ENCODE measurements around the gene KAZALD1. TPM values are rescaled to one million over a fixed set of nuclear protein-coding genes. Genes with fewer than 3 reads are reported as not detected.

Gene KAZALD1
- total RNA-seq, 1 donor, result 26.4 TPM

DNA sequence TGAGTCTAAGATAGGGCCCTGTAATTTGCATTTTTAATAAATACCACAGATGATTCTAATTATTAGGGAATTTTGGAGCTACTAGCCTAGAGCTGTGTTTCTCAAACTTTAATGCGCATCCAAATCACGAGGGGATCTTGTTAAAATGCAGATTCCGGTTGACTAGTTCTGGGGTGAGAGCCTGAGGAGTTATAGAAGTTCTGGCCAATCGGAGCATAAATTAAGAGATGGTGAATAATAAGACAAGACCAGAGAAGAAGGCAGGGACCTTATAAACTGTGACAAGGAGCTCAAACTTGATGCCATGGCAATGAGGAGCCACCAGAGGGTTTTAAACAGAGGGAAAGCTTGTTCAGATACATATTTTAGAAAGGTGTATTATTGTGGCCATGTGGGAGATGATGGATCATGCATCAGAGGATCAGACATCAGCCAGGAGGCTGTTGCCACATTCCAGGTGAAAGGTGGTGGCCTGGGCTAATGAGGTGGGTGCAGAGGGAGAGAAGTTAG lies 39.6 kb downstream of the KAZALD1 start:
- Histone ChIP-seq H3K27ac (ENCODE audit: low read depth, low read length) (no peak overlapping the region), H3K79me2 (ENCODE audit: insufficient read depth, low read length) (no peaks in the 10 kb centered on the region), H2AFZ (ENCODE audit: low read length) (no peak overlapping the region), H4K20me1 (ENCODE audit: insufficient read depth, low read length) (no peaks in the 10 kb centered on the region), H3K36me3 (ENCODE audit: insufficient read depth, low read length) (no peaks in the 10 kb centered on the region), H3K4me1 (ENCODE audit: insufficient read depth, low read length) (no peaks in the 10 kb centered on the region), H3K4me3 (ENCODE audit: insufficient read depth, low read length) (no peak overlapping the region), H3K27me3 (ENCODE audit: insufficient read depth, low read length) (peaks cover 63% of the 10 kb centered on the region), H3K9me3 (ENCODE audit: low read depth, low read length) (no peaks in the 10 kb centered on the region), H3K4me2 (ENCODE audit: insufficient read depth, low read length) (no peak overlapping the region)
- TF ChIP-seq, protein P1, sequence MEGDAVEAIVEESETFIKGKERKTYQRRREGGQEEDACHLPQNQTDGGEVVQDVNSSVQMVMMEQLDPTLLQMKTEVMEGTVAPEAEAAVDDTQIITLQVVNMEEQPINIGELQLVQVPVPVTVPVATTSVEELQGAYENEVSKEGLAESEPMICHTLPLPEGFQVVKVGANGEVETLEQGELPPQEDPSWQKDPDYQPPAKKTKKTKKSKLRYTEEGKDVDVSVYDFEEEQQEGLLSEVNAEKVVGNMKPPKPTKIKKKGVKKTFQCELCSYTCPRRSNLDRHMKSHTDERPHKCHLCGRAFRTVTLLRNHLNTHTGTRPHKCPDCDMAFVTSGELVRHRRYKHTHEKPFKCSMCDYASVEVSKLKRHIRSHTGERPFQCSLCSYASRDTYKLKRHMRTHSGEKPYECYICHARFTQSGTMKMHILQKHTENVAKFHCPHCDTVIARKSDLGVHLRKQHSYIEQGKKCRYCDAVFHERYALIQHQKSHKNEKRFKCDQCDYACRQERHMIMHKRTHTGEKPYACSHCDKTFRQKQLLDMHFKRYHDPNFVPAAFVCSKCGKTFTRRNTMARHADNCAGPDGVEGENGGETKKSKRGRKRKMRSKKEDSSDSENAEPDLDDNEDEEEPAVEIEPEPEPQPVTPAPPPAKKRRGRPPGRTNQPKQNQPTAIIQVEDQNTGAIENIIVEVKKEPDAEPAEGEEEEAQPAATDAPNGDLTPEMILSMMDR (IDR thresholded peaks at IDR 0.05; ENCODE audit: extremely low read depth, low read depth, low read length), result no peak
- no peak for DNase-seq (ENCODE audit: insufficient read length, low spot score, missing footprints)

DNA sequence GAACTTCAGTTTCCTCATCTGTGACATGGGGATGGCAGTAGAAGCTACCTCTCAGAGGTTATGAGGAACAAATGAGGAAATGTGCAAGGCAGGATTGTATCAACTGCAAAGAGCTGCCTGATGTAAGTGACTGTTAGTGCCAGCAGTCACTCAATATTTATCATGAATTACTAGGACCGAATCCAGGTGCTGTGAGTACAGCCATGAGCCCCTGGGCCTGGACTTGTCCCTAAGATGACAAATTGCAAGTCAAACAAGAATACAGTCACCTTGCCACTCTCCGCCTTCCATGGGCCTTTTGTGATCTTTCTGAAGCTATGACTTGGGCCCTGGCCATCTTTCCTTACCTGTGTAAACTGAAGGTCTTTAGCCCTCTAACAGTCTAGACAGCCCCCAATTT lies 41.6 kb downstream of the KAZALD1 start:
- TF ChIP-seq, protein P1 (IDR thresholded peaks at IDR 0.05; ENCODE audit: extremely low read depth, low read depth, low read length), result no peak
- Histone ChIP-seq H4K20me1 (ENCODE audit: insufficient read depth, low read length) (no peaks in the 10 kb centered on the region), H3K27me3 (ENCODE audit: insufficient read depth, low read length) (peaks cover 67% of the 10 kb centered on the region), H3K4me3 (ENCODE audit: insufficient read depth, low read length) (no peak overlapping the region), H3K27ac (ENCODE audit: low read depth, low read length) (no peak overlapping the region), H3K79me2 (ENCODE audit: insufficient read depth, low read length) (no peaks in the 10 kb centered on the region), H2AFZ (ENCODE audit: low read length) (no peak overlapping the region), H3K4me1 (ENCODE audit: insufficient read depth, low read length) (no peaks in the 10 kb centered on the region), H3K4me2 (ENCODE audit: insufficient read depth, low read length) (no peak overlapping the region), H3K9me3 (ENCODE audit: low read depth, low read length) (no peaks in the 10 kb centered on the region), H3K36me3 (ENCODE audit: insufficient read depth, low read length) (no peaks in the 10 kb centered on the region)
- DNase-seq (ENCODE audit: insufficient read length, low spot score, missing footprints), result no peak

DNA sequence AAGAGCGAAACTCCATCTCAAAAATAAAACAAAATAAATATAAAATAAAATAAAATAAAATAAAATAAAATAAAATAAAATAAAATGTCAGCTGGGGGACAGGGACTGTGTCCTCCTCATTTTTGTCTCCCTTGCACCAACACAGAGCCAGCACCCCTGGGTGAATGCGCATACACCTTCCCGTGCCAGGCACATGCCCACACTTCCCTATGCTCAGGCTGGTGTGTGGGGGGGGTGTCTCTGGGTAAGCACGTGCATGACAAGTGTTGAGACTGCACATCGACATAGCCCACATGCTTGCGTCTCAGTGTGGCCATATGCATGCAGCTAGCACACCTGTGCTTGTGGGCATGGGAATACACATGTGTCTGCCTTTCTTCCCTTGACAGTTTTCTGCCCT lies 44.6 kb downstream of the KAZALD1 start:
- Histone ChIP-seq H3K79me2 (ENCODE audit: insufficient read depth, low read length) (no peaks in the 10 kb centered on the region), H3K36me3 (ENCODE audit: insufficient read depth, low read length) (no peaks in the 10 kb centered on the region), H4K20me1 (ENCODE audit: insufficient read depth, low read length) (no peaks in the 10 kb centered on the region), H3K27ac (ENCODE audit: low read depth, low read length) (no peak overlapping the region), H3K4me3 (ENCODE audit: insufficient read depth, low read length) (no peak overlapping the region), H3K4me2 (ENCODE audit: insufficient read depth, low read length) (no peak overlapping the region), H3K9me3 (ENCODE audit: low read depth, low read length) (no peaks in the 10 kb centered on the region), H2AFZ (ENCODE audit: low read length) (no peak overlapping the region), H3K27me3 (ENCODE audit: insufficient read depth, low read length) (peaks cover 51% of the 10 kb centered on the region), H3K4me1 (ENCODE audit: insufficient read depth, low read length) (no peaks in the 10 kb centered on the region)
- TF ChIP-seq, protein P1 (IDR thresholded peaks at IDR 0.05; ENCODE audit: extremely low read depth, low read depth, low read length), result no peak
- DNase-seq (ENCODE audit: insufficient read length, low spot score, missing footprints), result no peak

DNA sequence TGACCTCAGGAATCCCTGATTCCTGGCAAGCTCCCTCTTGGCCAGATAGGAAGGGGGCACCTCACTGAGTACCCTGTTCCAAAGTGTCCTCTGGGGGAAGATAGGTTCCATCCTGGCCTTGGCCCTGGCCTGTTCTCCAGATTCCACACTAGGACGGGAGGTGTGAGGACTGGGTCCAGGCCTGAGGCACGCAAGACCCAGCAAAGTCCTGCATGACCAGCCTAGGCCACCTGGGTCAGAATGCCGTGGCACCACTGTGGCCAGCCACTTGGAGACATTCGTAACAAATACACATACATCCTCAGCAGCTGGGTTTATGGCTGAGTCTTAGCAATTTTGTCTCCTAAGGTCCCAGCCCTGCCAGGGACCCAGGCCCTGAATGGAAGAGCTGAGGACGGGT lies 46.0 kb downstream of the KAZALD1 start:
- H3K4me3 ChIP-seq (ENCODE audit: insufficient read depth, low read length), result no peak overlapping the region
- no peak overlapping the region for H3K27ac ChIP-seq (ENCODE audit: low read depth, low read length)
- DNase-seq (ENCODE audit: insufficient read length, low spot score, missing footprints), result no peak
- no peak overlapping the region for H2AFZ ChIP-seq (ENCODE audit: low read length)
- no peaks in the 10 kb centered on the region for H4K20me1 ChIP-seq (ENCODE audit: insufficient read depth, low read length)
- H3K9me3 ChIP-seq (ENCODE audit: low read depth, low read length), result no peaks in the 10 kb centered on the region
- no peaks in the 10 kb centered on the region for H3K4me1 ChIP-seq (ENCODE audit: insufficient read depth, low read length)
- H3K4me2 ChIP-seq (ENCODE audit: insufficient read depth, low read length), result no peak overlapping the region
- peaks cover 45% of the 10 kb centered on the region for H3K27me3 ChIP-seq (ENCODE audit: insufficient read depth, low read length)
- H3K36me3 ChIP-seq (ENCODE audit: insufficient read depth, low read length), result no peaks in the 10 kb centered on the region
- TF ChIP-seq, protein P1 (IDR thresholded peaks at IDR 0.05; ENCODE audit: extremely low read depth, low read depth, low read length), result no peak
- no peaks in the 10 kb centered on the region for H3K79me2 ChIP-seq (ENCODE audit: insufficient read depth, low read length)

Data from osteoblast (primary cell).